ENCODE data around the gene QSOX1. TPM values are rescaled to one million over a fixed set of nuclear protein-coding genes. Genes with fewer than 3 reads are reported as not detected.
A peak's percentile ranks its signal among the peaks of the same experiment; 100 is the strongest.

QSOX1 gene
- total and polyA plus RNA-seq, 4 donors = 170 to 537 (median 256) TPM

GRCh38 chr1:180239145-180240096 is 84.8 kb downstream of the QSOX1 start:
- Histone ChIP-seq H3K36me3 (ENCODE audit: control insufficient read depth in 4 of 4, insufficient read depth in 4 of 4, low read length in 4 of 4) (no peaks in the 10 kb centered on the region), H3K27ac (ENCODE audit: low read depth in 1 of 2, low read length in 1 of 2) (no peak overlapping the region), H3K9me3 (ENCODE audit: control insufficient read depth in 4 of 4, insufficient read depth in 3 of 4, low read length in 3 of 4) (peaks cover 0 to 6% (median 0%) of the 10 kb centered on the region in 4 donors), H3K4me1 (ENCODE audit: control insufficient read depth in 5 of 5, insufficient read depth in 5 of 5, low read length in 5 of 5) (peaks cover 0 to 16% (median 2%) of the 10 kb centered on the region in 5 donors), H3K4me3 (no peak overlapping the region), H3K27me3 (ENCODE audit: control insufficient read depth in 3 of 3, insufficient read depth in 3 of 3, low read length in 2 of 3) (peaks cover 0 to 91% (median 80%) of the 10 kb centered on the region in 3 donors), H3K9ac (ENCODE audit: insufficient read depth in 1 of 2, low read length in 2 of 2) (no peak overlapping the region)
- DNase-seq (no peak), ATAC-seq (ENCODE audit: insufficient read depth, low FRiP score) (no peak)
- no peak for TF ChIP-seq CTCF (IDR thresholded peaks at IDR 0.05; ENCODE audit: control extremely low read depth, extremely low read depth)
- WGBS, 2 donors = 12% methylated on average over 10 of the region's 10 CpGs

GRCh38 chr1:180241716-180242544 is 87.3 kb downstream of the QSOX1 start:
- Histone ChIP-seq H3K36me3 (ENCODE audit: control insufficient read depth in 4 of 4, insufficient read depth in 4 of 4, low read length in 4 of 4) (no peaks in the 10 kb centered on the region), H3K4me1 (ENCODE audit: control insufficient read depth in 5 of 5, insufficient read depth in 5 of 5, low read length in 5 of 5) (no peaks in the 10 kb centered on the region), H3K9ac (ENCODE audit: insufficient read depth in 1 of 2, low read length in 2 of 2) (no peak overlapping the region), H3K9me3 (ENCODE audit: control insufficient read depth in 4 of 4, insufficient read depth in 3 of 4, low read length in 3 of 4) (peaks cover 0 to 1% (median 0%) of the 10 kb centered on the region in 4 donors), H3K27me3 (ENCODE audit: control insufficient read depth in 3 of 3, insufficient read depth in 3 of 3, low read length in 2 of 3) (peaks cover 0 to 69% (median 59%) of the 10 kb centered on the region in 3 donors), H3K4me3 (no peak overlapping the region), H3K27ac (ENCODE audit: low read depth in 1 of 2, low read length in 1 of 2) (no peak overlapping the region)
- no peak for ATAC-seq (ENCODE audit: insufficient read depth, low FRiP score)
- peak in 2 of 3 donors; percentile 23 to 36 for DNase-seq
- no peak for TF ChIP-seq CTCF (IDR thresholded peaks at IDR 0.05; ENCODE audit: control extremely low read depth, extremely low read depth)
- WGBS, 2 donors = 69 to 76% methylated on average over 8 of the region's 8 CpGs

GRCh38 chr1:180243517-180244221 is 89.0 kb downstream of the QSOX1 start:
- ATAC-seq (ENCODE audit: insufficient read depth, low FRiP score) (no peak), DNase-seq (no peak)
- peaks cover 0 to 1% (median 0%) of the 10 kb centered on the region in 4 donors for H3K9me3 ChIP-seq (ENCODE audit: control insufficient read depth in 4 of 4, insufficient read depth in 3 of 4, low read length in 3 of 4)
- H3K4me3 ChIP-seq = no peak overlapping the region
- TF ChIP-seq CTCF (IDR thresholded peaks at IDR 0.05; ENCODE audit: control extremely low read depth, extremely low read depth) = no peak
- no peak overlapping the region for H3K27ac ChIP-seq (ENCODE audit: low read depth in 1 of 2, low read length in 1 of 2)
- H3K4me1 ChIP-seq (ENCODE audit: control insufficient read depth in 5 of 5, insufficient read depth in 5 of 5, low read length in 5 of 5) = peaks cover 0 to 4% (median 0%) of the 10 kb centered on the region in 5 donors
- H3K36me3 ChIP-seq (ENCODE audit: control insufficient read depth in 4 of 4, insufficient read depth in 4 of 4, low read length in 4 of 4) = no peaks in the 10 kb centered on the region
- no peak overlapping the region for H3K9ac ChIP-seq (ENCODE audit: insufficient read depth in 1 of 2, low read length in 2 of 2)
- WGBS, 2 donors = 86 to 90% methylated on average over 11 of the region's 11 CpGs
- H3K27me3 ChIP-seq (ENCODE audit: control insufficient read depth in 3 of 3, insufficient read depth in 3 of 3, low read length in 2 of 3) = peaks cover 0 to 52% (median 42%) of the 10 kb centered on the region in 3 donors

Data from lung (tissue), 12 donors.